Fibroblast of villous mesenchyme (primary cell): ENCODE measurements around the gene UNK. TPM values are rescaled to one million over a fixed set of nuclear protein-coding genes. Genes with fewer than 3 reads are reported as not detected.

Source experiments
- DNase-seq: peaks from one replicate; pipeline ENCODE4 v3.0.0-alpha.2; 2010; ENCODE audit warnings: low read depth
- H3K4me3 ChIP-seq: 2 replicates; pipeline ENCODE4 v1.5.1; 2011; ENCODE audit warnings: low read depth, mild to moderate bottlenecking, low read length
- total RNA-seq: library from RNA; depleted of rRNA; stranded (reverse); fragments of >200 nt; gene quantifications from 2 replicates; pipeline ENCODE4 v1.2.3, GENCODE V29; 2012
- TF ChIP-seq, protein P1 (sequence below): IDR thresholded peaks from 2 replicates; pipeline ENCODE4 v1.5.1; 2012; ENCODE audit warnings: low read depth, mild to moderate bottlenecking, low read length; ENCODE audit not compliant: insufficient read depth

UNK gene
- total RNA-seq, 1 donor, result 19.9 TPM

DNA sequence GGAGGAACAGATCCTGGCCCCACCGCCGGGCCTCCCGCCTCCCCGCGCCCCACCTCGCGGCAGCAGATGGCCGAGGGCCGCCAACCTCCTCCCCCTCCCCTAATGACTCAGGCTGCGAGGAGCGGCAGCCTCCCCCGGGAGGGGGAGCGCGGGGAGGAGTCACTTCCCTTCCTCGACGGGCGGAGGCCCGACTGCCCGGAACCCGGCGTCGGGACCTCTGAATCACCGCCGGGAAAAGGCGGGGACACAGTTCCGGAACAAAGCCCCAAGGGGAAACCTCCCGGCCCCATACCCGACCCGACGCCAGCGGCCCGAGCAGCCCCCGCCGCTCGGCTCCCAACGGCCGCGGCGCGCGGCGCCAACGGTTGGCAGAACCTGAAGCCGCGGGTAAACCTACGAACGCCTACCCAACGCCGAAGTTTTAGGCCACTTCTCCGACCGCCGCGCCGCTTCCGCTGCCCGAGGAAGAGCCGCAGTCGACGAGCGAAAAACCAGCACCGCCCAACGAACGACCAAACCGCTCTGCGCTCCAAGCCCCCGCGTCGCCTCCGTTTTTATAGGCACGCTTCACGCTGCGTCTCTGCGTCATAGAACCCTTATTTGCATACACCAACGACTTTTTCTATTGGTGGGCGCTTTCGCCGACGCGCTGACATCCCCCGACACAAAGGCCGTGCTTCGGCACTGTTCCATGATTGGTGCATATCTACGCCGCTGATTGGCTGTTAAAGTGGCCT is 5.2 kb upstream of the UNK start:
- peak overlapping the region; percentile 94 for H3K4me3 ChIP-seq
- TF ChIP-seq, protein P1, sequence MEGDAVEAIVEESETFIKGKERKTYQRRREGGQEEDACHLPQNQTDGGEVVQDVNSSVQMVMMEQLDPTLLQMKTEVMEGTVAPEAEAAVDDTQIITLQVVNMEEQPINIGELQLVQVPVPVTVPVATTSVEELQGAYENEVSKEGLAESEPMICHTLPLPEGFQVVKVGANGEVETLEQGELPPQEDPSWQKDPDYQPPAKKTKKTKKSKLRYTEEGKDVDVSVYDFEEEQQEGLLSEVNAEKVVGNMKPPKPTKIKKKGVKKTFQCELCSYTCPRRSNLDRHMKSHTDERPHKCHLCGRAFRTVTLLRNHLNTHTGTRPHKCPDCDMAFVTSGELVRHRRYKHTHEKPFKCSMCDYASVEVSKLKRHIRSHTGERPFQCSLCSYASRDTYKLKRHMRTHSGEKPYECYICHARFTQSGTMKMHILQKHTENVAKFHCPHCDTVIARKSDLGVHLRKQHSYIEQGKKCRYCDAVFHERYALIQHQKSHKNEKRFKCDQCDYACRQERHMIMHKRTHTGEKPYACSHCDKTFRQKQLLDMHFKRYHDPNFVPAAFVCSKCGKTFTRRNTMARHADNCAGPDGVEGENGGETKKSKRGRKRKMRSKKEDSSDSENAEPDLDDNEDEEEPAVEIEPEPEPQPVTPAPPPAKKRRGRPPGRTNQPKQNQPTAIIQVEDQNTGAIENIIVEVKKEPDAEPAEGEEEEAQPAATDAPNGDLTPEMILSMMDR, result no peak
- DNase-seq, result peak; percentile 100

DNA sequence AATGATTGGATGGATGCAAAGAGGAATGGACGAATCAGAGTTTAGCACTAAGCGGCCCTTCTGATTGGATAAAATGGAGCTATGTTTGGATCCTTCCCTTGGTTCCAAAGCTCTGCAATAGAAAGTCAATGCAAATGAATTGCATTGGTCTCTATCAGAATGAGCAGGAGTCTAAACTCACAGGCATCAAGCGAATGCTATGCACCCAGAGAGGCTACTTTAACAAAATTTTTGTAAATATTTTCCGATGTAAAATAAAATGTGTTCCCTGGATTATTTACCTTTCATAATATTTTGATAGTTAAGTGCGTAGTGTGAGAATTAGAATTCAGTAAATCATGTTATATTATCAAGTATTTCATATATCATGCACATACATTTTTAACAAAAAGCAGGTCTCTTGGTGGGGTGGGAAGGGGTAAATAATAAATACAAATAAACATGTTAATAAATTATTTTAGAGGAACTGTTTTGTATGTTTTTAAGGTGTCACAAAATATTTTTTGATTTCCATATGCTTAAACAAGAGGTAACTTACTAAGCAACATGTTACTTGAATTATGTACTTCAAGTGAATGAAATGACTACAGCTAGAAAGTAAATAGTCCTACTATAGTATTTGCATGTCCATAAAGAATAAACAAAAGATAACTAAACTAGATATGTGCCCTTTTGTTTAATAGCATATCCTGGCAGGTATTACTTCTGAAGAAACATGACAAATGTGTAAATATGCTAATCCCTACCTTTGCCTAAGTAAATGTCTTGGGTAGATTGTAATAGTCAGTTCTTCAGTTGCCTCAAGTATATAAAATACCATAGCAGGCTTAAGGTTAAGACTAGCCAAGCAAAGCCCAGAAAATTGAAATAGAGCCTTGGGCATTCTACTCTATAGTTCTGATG is 4.4 kb upstream of the UNK start:
- TF ChIP-seq, protein P1, result no peak
- DNase-seq, result no peak
- no peak overlapping the region for H3K4me3 ChIP-seq

GRCh38 chr17:75783069-75783783 is 1.4 kb upstream of the UNK start:
- peak overlapping the region; percentile 9 for H3K4me3 ChIP-seq

DNA sequence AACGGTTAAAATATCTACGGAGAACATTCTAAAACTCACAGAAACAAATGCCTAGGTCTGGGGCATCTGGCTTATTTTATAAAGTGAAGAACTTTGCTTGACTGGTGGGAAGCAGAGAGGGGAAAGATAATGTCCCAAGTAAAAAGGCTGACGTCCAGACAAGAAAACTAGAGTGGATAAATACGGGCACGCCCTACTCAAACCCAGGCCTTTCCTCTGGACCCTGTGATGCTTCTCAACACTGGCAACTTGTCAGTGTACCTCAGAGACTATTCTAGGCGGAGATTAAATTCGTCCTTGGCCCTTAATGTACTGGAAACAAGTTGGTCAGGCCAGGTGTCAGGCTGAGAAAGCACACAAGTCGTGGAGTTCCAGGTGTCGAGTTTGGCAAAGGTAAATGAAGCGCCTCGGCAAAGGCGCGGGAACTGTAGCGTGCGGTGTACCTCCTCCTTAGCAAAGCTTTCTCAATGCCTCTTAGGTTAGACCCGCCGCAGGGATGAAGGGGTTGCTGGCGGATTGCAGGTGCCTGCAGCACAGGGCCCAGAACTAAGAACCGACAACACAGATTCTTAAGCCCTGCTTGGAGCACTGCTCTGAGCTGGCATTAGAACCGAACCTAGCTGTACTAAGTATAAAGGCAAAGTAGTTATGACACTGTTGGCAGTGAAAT is 668 bp upstream of the UNK start:
- TF ChIP-seq, protein P1, result no peak
- H3K4me3 ChIP-seq, result peak overlapping the region; percentile 67
- no peak for DNase-seq

More at GRCh38 chr17:75783069-75783783, 1.4 kb upstream of the UNK start:
- DNase-seq, result peak; percentile 72
- TF ChIP-seq, protein P1, result peak; percentile 71

- TF ChIP-seq, protein P1, result no peak
- peak; percentile 91 for DNase-seq
- peak overlapping the region; percentile 67 for H3K4me3 ChIP-seq
Observed at GRCh38 chr17:75785016-75785890, 647 bp downstream of the UNK start.
